Stimulated activated CD8-positive, alpha-beta memory T cell treated with anti-CD3 and anti-CD28 coated beads, Interleukin-12 subunit alpha, Interleukin-12 subunit beta, amount 100 ng/mL, for 4 hours (primary cell): ENCODE results near the gene B4GALT1.
"Not testable (repeated sequence)": the region's sequence is repeated elsewhere in the genome, so short reads cannot be mapped to it uniquely, and the experiment has no call there.

ENCODE experiments used
- DNase-seq: peaks from one replicate; pipeline ENCODE4 v3.0.0-alpha.2; 2020; ENCODE audit warnings: low read depth

The B4GALT1 gene

DNA sequence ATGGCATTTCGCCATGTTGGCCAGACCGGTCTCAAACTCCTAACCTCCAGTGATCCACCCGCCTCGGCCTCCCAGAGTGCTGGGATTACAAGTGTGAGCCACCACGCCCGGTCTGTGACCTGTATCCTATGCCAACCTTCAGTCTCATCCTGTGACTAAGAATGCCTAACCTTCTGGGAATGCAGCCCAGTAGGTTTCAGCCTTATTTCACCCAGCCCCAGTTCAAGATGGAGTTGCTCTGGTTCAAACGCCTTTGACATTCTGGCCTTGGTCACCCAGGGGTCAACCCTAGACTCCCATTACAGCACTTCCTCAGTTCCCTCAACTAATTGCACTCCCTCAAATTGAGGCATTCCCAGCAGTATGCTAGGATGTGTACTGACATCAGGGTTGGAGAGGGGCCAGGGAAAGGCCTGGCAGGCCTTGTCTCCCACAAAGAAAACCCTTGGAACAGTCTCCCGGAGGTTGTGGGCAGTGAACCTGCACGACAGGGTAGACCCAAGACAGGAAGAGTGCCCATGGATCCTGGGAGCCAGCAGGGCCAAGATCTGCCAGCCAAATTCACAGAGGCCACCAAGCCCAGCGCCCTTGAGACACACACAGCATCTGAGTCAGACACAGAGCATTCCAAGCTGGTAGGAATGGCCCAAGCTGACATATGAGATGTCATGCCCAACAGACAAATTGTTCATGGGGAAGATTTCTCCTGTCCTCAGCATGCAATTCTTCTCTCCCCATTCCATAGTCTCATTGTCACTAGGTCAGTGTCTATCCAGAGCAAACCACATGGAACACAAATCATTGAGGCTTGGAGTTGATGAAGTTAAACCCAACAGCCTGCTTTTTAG is 65.8 kb downstream of the B4GALT1 start:
- no peak for DNase-seq

DNA sequence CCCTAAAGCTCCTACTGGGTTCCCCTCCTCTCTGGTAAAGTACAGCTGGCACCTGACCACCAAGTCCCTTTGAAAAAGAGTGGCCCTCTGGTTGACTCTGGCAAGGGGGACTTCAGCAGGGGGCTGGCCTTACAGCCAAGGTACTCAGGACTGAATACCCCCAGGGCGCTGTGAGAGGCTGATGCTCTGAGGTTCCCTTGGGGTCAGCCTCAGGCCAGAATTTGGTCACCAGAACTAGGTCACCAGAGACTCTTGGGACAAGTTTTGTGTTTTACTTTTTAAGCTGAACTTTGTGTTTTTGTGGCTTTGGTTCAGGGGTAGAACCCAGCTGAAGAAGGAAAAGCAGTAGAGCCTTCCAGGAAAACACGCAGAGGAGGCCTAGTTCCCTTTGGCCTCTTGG is 67.4 kb downstream of the B4GALT1 start:
- no peak for DNase-seq

DNA sequence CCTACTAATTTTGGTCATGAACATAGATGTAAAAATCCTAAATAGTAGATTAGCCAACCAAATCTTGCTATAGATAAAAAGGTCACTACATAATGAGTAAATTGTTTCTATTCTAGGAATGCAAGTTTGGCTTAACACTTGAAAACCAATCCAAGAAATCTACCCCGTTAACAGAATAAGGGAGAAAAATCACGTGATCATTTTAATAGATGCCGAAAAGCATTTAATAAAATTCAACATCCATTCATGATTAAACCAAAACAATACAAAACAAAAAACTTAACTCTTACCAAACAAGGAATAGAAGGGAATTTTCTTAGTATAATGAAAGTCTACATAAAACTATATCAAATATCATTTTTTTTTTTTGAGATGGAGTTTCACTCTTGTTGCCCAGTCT is 69.9 kb downstream of the B4GALT1 start:
- DNase-seq = no peak

DNA sequence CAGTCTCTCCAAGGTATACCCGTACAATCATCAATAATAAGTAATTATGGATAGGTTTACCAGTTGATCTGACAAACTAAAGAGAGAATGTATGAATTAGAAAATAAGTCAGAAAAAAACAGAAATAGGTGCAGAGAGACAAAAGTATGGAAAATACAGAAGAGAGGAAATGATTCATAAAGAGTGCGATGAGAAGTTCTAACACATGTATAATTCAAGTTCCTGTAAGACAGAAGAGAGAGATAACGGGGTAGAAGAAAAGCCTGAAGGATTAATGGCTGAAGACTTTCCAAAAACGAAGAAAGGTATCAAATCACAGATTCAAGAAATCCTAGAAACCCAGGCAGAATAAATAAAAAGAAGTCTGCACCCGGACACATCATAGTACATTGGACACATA is 74.5 kb downstream of the B4GALT1 start:
- no peak for DNase-seq

DNA sequence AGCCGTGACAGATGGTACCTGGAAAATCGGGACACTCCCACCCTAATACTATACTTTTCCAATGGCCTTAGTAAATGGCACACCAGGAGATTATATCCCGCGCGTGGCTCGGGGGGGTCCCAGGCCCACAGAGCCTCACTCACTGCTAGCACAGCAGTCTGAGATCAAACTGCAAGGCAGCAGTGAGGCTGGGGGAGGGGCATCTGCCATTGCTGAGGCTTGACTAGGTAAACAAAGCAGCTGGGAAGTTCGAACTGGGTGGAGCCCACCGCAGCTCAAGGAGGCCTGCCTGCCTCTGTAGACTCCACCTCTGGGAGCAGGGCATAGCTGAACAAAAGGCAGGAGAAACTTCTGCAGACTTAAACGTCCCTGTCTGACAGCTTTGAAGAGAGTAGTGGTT is 81.5 kb downstream of the B4GALT1 start:
- not testable (repeated sequence) for DNase-seq

DNA sequence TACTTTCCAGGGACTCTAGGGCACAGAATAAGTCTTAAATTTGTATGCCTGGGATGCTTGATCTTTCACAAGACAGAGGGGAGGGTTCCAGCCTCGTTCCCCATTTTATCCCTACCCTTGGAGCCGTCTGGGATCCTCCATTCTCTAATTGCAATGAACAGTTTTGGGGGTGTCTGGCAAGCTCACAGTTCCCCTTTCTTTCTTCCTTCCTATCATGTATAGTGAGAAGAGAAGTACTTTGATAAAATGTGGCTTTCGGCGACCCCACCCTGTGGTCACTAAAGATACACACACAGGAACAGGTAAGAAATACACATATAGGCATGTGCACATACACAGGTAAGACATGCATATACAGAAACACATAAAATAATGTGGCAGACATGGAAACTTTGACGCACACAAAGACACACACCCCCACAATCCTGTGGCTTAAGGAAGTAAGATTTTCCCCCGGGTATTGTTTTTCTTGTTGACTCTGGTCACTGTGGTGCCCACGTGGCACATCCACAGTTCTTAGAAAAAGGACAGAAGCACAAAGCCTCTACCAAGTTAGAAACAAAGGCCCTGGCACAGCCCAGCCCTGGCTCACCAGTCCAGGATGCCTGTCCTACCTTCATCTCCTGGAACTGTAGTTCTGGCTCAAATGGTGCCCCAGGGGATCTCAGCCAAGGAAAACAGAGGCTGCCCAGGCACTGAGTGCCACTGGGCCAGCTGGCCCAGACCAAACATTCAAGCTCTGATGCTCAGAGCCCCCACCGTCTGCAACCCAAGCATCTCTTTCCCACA is 84.4 kb downstream of the B4GALT1 start:
- DNase-seq = no peak

DNA sequence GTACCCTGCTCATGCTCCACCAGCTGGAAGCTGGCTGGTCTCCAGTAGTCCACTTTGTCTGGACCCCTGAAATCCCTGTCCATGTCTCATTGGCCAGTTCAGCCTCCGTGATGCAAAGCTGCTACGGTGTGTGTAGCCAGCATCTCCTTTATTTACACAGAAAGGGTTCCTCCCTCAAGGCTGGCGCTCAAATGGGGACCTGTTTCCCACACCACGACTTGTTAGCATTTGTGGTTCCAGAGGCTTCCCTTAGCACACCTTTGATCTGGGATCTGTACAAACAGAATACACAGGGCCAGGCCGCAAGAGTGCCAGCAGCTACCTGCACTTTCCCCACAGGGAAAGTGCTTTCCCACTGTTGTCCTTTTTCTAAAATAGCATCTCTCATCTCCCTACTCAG is 85.0 kb downstream of the B4GALT1 start:
- DNase-seq = no peak

DNA sequence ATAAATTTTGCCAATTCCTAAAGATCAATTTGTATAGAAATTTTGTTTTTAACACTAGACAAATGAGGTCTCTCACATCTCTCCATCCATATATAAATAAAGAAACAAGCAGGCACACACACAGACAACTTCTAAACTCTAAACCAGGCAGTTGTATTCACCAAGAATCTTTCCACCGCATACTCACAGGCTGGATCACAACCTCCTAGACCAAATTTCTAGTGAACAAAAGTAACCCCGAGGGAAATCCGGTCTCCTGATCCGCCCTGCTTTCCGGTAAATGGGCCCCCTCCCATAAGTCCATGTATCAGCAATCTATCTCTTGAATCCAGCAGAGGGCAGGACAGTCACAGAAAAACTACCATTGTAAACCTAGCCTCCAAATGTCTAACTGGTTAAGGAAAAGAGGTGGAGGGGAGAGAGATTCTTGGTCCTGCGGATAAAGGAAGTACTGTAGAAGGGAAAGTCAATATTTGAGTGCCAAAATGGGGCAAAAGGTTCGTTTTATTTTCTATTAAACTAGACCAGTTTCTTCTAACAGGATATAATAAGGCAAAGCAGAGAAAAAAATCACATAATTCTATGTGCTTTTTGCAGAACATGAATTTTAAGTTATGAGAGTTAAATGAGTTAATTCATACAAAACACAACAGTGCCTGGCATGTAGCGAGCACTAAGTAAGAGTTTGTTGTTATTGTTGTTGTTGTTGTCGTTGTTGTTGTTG is 85.8 kb downstream of the B4GALT1 start:
- DNase-seq = no peak

DNA sequence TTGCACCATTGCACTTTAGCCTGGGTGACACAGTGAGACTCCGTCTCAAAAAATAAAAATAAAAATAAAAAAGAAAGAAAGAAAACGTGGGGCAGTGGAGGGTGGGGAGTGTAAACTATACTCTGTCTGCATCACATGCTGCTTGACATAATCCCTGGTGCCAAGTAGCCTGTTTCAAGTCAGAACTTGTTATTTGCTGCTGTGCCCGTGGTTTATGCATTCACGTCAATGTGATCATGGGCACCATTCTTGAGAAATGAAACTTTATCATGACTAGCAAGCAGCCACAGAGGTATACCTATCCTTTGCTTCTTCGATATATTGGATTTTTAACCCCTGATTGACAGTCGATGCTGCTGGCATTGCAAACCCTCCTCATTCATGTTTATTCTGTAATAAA is 86.6 kb downstream of the B4GALT1 start:
- no peak for DNase-seq

DNA sequence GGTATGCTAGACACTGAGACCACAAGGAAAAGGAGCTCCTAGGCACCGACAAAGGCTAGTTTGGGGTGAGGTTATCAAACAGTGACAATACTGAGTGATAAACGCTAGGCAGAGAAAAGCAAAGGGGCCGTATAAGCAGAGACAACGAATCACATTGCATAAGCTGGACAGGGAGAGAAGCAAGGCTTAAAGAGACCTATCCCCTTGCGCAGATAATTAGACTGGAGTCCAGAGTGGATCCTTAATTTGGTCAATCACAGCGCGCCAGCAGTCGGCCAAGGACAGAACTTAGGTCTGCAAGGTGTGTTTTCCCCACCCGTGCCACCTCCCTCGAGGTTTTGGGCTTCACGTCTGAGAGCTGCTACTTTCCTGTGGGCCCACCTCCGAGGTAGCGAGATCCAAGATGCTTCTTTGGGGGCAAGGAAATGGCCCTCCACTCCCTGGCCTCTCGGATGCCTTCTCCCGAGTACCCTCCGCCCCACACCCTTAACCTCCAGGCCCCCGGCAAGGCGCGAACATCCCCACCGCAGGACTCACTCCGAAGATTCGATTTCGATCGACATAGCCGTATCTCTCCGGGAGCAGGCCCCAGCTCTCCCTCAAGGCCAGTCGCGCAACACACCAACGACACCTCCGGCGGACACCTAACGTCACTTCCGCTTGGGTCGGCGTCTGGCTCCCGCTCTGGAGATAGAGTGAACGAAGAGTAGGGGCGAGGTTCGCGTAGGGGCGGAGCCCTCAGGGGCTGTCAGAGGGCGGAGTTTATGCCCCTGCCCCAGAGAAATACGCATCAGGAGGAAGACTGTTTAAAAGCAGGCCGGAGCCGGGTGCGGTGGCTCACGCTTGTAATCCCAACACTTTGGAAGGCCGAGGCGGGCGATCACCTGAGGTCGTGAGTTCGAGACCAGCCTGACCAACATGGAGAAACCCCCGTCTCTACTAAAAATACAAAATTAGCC is 90.8 kb downstream of the B4GALT1 start, which contains the start of gene SMU1:
Gene SMU1 (minus strand): TSS at position 629 of the 959 bp plus-strand sequence. CDS start 66 bp downstream, at position 563.
- peak; percentile 88 for DNase-seq

DNA sequence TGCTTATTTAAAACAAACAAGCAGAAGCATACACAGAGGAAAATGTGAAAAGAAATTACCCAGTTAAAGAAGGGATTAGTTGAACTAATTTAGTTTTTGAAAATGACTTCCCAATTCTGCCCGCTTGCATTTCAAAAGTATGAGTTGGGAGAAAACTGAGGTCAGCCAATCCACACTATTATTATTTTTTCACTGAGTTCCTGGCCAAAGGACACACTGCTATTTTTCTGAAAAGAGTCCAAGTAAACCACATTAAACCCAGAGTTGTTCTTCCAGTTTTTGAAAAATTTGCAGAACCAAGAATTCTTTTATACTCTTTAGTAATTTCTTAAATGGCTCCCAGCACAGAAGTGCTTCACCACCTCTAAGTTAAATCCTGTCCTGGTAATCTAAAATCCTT is 98.1 kb downstream of the B4GALT1 start:
- no peak for DNase-seq

DNA sequence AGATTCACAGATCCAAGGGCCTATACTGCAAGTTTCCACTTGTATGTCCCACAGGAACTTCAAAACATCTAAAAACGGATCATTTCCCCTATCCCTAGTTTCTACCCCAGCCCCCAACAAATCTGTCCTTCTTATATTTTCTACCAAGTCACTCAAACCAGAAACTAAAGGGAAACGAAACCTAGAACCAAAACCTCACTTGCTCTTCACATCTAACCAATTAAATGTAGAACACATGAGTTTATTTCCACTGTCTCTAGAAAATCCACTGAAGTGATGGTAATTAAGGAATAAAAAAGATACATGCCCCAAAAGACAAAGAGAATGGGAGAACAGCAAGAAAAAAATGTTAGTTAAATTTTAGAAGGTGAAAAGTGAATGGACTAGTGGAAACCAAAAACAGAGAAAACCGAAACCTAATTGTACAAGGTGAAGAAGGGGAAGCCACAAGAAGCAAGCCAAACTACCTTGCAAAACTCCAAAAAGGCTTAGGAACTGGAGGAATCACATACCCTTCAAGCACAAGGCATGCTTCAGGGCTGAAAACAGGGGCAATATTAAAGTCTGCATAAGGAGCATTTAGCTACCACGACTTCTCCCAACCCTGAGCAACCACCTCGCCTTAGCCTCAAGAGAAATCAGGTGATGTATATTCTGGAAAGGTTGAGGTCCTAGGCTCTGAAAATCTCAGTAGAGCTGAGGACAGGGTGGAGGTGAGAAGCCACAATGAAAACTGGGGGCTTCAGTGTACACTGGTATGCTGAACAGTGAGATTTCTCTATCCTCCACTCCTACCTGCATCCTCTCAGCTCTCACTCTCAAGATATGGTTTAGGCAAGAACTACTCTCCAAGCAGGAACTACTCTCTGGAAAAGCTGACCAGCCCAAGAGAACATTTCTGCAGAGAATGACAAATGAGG is 101.7 kb downstream of the B4GALT1 start:
- no peak for DNase-seq
